Measurements from ENCODE around the gene FLT1.

FLT1 gene

DNA sequence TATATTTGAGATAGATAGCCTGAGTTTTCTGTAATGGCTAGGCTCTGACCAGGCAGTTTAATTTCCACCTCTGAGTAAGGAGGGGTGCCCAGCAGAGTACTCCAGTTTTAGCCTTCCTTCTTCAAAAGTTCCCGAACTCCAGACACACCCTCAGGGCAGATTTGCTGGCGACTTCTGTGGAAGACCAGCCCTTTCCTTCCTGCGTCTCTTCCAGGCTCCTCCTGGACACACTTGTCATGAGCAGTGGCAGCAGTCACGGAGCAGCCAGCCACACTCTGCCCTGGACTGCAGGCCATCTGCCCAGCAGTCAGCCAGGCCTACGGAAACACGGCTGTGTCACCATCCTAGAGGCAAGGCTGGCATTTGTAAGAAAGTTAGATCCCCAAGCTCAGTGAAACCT is 6.6 kb upstream of the FLT1 start:
- H3K4me1 Mint-ChIP-seq = no peaks in the 10 kb centered on the region

DNA sequence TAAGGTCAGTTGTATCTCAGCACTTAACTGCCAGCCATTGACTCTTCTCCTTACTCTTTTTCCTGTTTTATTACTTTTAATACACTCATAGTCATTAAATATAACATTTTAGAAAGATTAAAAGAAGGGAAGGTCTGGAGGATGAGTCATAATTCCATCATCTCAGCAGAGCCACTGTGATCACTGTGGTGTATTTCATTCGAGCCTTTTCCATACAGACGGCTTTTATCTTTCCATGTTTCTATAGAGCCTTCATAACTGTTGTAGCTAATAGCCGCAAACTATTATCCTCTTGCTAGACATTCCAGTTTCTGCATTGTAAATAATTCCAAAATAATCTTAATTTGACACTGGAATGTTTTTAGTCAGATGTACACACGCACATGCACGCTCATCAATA is 4.7 kb upstream of the FLT1 start:
- Mint-ChIP-seq H3K9me3 (no peaks in the 10 kb centered on the region), H3K4me1 (no peaks in the 10 kb centered on the region), H3K4me3 (no peak overlapping the region), H3K27ac (no peak overlapping the region), H3K36me3 (no peaks in the 10 kb centered on the region)
- DNase-seq (ENCODE audit: low spot score in 2 of 2) (no peak), ATAC-seq (no peak)

More for the DNA sequence above, 6.6 kb upstream of the FLT1 start:
- Mint-ChIP-seq H3K27ac (no peak overlapping the region), H3K36me3 (no peaks in the 10 kb centered on the region), H3K4me3 (no peak overlapping the region), H3K9me3 (no peaks in the 10 kb centered on the region)
- DNase-seq (ENCODE audit: low spot score in 2 of 2) (no peak), ATAC-seq (no peak)

DNA sequence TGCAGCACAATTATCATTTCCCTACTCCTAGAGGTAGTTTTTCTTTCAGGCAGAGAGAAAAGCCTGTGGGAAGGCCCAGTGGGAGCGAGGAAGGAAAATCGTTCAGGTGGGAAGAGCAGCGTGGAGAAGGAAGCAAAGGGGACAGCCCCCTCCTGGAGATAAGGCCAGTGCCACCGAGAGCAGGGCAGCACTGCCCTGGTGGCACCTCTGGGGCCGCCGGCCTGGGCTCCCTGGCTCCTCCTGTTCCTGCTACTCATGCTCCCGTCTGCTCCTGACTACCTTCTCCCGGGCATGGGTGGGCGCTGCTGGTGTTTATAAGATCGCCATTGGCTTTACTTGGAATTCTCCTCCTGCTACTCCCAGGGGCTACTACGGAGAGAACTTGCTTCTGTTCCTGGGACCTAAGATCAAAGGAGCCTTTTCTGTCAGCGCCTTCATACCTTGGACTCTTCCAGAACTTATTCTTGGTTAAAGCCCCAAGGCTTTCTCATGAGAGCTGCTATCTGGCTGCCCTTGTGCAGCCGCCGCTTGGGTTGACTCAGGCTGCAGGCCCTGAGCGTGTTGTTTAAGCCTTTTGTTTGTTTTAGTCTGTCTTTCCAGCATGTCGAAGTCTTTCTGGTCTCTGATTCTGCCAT is 3.7 kb upstream of the FLT1 start:
- no peak overlapping the region for H3K27ac Mint-ChIP-seq

DNA sequence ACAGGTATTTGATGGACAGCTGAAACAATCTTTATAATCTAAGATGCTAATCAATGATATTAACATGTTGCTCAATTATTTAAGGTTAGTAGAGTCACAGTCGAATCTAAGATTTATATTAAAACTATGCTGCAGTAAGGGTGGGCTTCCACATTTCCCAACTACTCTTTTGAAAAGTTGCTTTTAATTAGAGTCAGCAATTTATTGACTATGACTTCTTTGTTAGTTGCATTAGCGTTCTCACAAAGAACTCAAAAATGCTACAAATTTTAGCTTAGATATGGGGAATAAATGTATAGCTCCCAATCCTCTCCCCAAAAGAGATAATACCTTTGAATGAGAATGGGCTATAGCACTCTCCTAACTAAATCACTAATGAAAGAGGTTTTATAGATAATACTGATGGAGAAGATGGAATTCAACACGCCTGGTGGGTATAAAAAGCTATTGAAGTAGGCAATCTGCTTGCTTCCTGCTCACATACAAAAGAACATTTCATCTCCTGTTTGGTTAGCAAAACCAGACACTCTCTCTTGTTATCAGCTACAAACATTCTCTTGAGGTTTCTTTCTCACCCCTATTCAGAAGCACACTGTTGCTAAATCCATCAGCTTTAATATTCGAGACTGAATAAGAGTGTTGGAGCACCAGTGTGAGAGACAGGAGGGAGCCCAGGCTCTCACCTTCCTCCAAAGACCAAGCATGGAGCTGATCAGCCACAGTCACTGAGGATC is 2.4 kb upstream of the FLT1 start:
- H3K27ac Mint-ChIP-seq = no peak overlapping the region
- ATAC-seq (no peak), DNase-seq (ENCODE audit: low spot score in 2 of 2) (no peak)
- H3K9me3 Mint-ChIP-seq = no peaks in the 10 kb centered on the region
- H3K4me1 Mint-ChIP-seq = no peaks in the 10 kb centered on the region
- no peaks in the 10 kb centered on the region for H3K36me3 Mint-ChIP-seq
- H3K4me3 Mint-ChIP-seq = no peak overlapping the region

More for the DNA sequence above, 3.7 kb upstream of the FLT1 start:
- no peak for DNase-seq (ENCODE audit: low spot score in 2 of 2)
- no peaks in the 10 kb centered on the region for H3K36me3 Mint-ChIP-seq
- ATAC-seq = no peak
- H3K4me3 Mint-ChIP-seq = no peak overlapping the region
- no peaks in the 10 kb centered on the region for H3K9me3 Mint-ChIP-seq
- H3K4me1 Mint-ChIP-seq = no peaks in the 10 kb centered on the region

DNA sequence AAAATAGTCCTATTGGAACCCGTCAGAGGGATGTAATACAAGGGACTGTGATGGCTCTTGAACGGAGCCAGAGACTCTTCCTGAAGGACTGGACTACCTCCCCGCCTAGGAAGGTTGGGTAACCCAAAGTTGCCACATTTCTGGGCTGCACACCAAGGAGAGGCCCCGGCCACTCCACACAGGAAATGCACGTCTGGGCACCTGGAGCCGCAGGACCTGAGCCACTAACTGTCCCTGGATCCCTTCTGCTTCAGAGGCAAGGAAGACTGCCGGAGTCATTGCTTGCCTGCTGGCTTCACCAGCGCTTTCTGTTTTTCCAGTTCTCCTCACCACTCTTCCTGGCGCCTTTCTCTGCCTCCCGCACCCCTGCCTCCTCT is 1.2 kb upstream of the FLT1 start:
- no peaks in the 10 kb centered on the region for H3K4me1 Mint-ChIP-seq
- ATAC-seq (no peak), DNase-seq (ENCODE audit: low spot score in 2 of 2) (no peak)
- no peaks in the 10 kb centered on the region for H3K36me3 Mint-ChIP-seq
- H3K4me3 Mint-ChIP-seq = no peak overlapping the region
- no peak overlapping the region for H3K27ac Mint-ChIP-seq
- H3K9me3 Mint-ChIP-seq = no peaks in the 10 kb centered on the region

DNA sequence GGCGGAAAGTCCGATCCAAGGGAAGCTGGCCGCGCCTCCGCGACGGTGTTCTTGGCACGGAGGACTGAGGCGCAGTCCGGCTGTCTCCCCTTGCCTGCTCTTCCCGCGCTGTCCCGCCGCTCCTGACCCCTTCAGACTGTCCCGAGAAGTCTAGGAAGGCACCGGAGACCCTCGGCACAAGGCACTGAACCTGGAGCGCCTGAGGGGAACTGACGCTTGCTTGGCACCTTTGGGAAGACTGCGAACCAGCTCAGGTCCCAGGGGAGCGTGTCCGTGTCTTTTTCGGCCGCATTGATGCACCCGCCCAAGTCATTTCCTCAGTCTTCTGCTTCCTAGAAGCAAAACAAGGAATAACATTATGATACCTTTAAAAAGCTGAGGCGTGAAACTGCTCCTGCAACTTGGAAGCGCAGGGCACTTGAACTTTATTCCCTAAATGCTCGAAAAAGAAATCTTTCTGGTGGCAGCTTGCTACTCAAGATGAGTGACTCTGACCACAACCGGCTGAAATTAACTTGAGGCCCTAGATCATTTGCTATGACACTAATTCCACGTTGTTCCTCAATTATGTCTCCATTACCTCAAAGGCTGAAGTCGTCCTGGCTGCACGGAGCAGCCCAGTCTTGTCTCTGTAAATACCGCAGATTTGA is 735 bp upstream of the FLT1 start:
- ATAC-seq = no peak
- Mint-ChIP-seq H3K27ac (no peak overlapping the region), H3K9me3 (no peaks in the 10 kb centered on the region), H3K36me3 (no peaks in the 10 kb centered on the region), H3K4me1 (no peaks in the 10 kb centered on the region), H3K4me3 (peak overlapping the region; percentile 57)
- no peak for DNase-seq (ENCODE audit: low spot score in 2 of 2)

DNA sequence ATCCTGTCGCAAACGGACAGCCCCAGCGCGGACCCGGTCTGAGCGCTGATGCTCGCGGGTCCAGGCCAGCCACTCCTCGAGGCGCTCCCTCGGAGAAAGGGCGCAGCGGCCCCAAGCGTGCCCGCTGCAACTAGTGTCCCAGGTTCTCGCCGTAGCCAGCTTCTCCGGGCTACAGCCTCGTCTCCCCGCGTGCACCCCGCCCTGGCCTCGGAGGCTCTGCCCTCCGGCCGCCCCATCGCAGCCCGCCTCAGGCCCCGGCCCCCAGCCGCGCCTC is 487 bp downstream of the FLT1 start:
- DNase-seq (ENCODE audit: low spot score in 2 of 2) (no peak), ATAC-seq (peak; percentile 11)
- peak overlapping the region; percentile 57 for H3K4me3 Mint-ChIP-seq
- H3K4me1 Mint-ChIP-seq = no peaks in the 10 kb centered on the region
- H3K27ac Mint-ChIP-seq = no peak overlapping the region
- H3K36me3 Mint-ChIP-seq = no peaks in the 10 kb centered on the region
- H3K9me3 Mint-ChIP-seq = no peaks in the 10 kb centered on the region

DNA sequence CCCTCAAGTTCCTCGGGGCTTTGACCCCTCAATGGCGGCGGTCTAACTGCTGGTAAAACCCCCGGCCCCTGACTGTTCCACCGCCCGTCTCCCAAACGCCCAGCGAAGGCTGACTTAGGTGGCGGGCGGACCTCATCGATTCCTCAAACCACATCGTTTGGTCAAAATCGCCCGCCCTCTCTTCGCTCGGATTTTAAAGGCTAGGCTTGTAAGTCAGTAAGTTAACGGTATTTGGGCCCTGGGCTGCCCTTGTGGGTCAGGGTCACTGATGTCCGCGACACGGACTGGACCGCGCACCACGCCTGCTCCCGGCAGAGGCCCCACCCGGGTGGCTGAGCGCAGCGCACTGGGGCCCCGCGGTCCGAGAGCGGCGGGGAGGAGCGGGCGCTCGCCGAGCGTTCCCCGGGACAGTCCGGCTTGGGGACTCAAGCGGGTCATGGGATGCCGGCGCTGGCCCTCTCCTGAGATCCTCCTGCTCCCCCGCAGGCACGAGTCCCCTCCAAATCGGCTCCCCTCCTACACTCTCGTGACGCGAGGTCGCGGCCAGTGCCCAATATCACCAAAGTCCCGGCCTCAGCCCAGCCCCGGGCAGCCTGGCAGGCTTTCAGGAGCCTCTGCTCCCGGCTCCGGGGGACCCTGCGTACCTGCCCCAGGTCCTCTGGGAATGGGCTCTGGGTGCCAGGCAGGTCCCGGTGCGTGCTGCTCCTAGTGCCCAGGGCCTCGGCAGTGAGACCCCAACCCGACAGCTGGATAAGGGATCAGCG is 1.0 kb downstream of the FLT1 start:
- ATAC-seq = peak; percentile 27
- H3K27ac Mint-ChIP-seq = no peak overlapping the region
- H3K4me1 Mint-ChIP-seq = no peaks in the 10 kb centered on the region
- DNase-seq (ENCODE audit: low spot score in 2 of 2) = peak in 1 of 2 donors; percentile 56
- no peaks in the 10 kb centered on the region for H3K36me3 Mint-ChIP-seq
- peak overlapping the region; percentile 57 for H3K4me3 Mint-ChIP-seq
- H3K9me3 Mint-ChIP-seq = no peaks in the 10 kb centered on the region

DNA sequence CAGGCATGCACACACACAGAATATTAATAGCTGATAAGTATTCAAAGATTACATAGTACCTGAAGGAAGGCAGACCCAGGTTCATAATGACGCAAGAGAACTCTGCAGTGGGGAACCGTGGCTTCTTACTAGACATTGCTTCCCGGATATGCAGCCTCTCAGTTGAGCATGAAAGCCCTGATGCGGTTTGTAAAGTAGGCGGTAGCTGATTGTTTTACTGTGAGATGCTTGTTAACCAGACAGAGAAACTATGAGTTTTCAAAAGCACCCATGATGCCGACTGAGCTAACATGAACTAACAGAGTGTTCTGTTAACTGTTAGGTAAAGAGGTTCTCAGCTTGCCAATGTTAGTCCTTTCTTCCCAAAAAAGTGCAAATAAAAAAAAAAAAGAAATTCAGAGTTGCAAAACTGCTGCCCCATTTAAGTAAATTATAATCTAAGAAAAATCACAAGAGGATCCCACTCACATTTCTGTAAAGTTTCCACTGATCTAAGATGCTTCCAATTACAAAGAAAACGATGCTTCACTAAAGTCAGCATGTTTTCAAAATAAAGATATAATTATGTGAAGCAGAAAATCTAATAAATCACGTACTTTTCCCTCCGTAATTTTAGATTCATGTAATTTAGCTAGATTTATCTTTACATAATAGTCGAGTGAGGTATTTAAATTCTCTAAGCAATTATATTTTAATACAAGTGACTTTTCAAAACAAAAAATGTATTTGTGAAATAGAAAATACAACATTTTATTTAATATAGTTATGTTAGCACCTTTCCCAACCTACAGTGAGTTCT is 2.2 kb downstream of the FLT1 start:
- H3K4me3 Mint-ChIP-seq = peak overlapping the region; percentile 57
- no peak overlapping the region for H3K27ac Mint-ChIP-seq
- ATAC-seq = peak; percentile 88
- no peaks in the 10 kb centered on the region for H3K4me1 Mint-ChIP-seq
- no peaks in the 10 kb centered on the region for H3K36me3 Mint-ChIP-seq
- no peaks in the 10 kb centered on the region for H3K9me3 Mint-ChIP-seq
- DNase-seq (ENCODE audit: low spot score in 2 of 2) = no peak

DNA sequence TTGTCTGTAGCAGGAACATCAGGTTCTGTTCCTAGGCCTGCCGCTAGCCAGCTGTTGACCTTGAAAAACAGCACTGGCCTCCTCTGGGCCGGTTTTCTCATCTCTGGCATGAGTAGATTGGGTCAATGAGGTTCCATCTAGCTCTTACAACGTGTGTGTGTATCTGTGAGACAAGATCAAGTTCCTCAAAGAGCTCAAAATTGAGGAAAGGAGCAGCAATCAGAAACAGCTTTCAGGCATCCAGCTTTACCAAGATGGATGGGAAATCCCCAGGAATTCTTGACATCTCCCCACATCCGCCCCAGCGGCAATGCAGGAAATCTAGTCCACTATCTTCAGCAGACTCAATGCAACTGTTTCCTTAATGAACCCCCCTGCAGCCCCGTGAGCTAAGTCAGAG is 4.9 kb downstream of the FLT1 start:
- ATAC-seq = no peak
- Mint-ChIP-seq H3K27ac (no peak overlapping the region), H3K9me3 (no peaks in the 10 kb centered on the region), H3K4me3 (no peak overlapping the region), H3K4me1 (no peaks in the 10 kb centered on the region), H3K36me3 (no peaks in the 10 kb centered on the region)
- DNase-seq (ENCODE audit: low spot score in 2 of 2) = no peak

DNA sequence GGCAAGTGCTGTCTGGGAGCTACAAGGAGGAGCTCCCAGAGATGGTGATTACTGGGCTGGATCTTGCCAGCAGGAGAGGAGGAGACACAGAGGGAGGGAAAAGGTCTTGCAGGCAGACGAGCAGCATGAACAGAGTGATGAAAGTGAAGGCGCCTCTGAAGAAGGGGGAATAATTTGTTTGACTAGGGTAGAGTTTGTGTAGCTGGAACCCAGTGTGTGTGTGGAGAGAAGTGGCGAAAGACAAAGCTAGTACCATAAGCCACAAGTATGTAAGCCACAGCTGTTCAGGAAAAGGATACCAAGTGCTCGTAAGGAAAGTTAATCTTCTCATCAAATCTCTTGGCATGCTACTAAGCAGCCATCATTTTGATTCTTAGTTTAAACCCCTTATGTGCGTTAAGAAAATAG is 5.4 kb downstream of the FLT1 start:
- DNase-seq (ENCODE audit: low spot score in 2 of 2) (no peak), ATAC-seq (no peak)
- Mint-ChIP-seq H3K9me3 (no peaks in the 10 kb centered on the region), H3K36me3 (no peaks in the 10 kb centered on the region), H3K4me3 (no peak overlapping the region), H3K27ac (no peak overlapping the region), H3K4me1 (no peaks in the 10 kb centered on the region)

DNA sequence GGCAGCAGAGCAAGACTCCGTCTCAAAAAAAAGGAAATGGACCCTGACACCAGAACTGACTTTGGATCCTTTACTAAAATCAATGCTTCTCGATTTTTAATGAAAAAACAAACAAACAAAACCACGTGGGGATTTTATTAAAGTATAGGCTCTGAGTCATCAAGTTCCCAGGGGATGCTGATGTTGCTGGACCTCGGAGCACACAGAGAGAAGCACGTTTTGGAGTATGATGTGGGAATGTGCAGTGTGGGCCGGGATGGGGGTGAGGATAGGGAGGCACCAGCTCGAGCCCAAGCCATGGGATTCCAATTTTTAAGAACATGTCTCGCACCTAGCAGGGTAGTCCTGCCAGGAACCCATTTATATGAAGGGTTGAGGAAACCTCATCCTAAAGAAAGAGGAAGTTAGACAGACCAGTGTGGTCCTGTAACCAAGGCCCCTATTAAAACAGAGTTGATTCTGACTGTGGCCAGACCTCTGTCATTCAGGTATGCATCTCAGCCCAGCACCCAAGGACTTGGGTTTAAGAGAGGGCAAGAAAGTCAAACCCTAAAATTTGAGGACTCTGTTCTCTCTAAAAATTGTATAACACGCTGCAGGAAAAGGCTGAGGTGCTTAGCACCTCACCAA is 6.4 kb downstream of the FLT1 start:
- H3K36me3 Mint-ChIP-seq = no peaks in the 10 kb centered on the region
- ATAC-seq = no peak
- H3K27ac Mint-ChIP-seq = no peak overlapping the region
- H3K9me3 Mint-ChIP-seq = no peaks in the 10 kb centered on the region
- no peak for DNase-seq (ENCODE audit: low spot score in 2 of 2)
- no peak overlapping the region for H3K4me3 Mint-ChIP-seq
- H3K4me1 Mint-ChIP-seq = no peaks in the 10 kb centered on the region

DNA sequence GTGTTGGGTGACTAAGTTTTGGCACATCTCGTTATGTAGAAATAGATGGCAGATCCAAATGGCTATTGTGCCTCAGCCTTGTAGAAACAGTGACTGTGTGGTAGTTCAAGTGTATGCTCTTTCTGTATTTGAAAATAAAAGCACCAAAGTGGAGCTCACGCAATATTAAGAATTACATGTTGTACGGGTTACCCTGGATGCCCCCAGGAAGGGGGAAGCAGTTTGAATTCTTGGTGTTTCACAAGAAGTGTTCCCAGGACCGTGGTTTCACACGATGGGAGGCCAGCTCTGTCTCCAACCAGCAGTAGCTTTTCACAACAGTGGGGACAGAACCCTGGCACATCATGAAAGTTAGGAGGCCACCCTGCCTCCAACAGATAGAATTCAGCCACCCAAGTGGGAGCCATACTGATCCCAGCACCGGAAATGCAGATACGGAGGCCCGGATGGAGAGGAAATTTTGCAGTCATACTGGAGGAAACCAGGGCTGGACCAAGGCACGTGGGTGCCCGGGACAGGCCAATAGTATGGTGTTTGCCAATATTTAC is 8.9 kb downstream of the FLT1 start:
- no peak overlapping the region for H3K27ac Mint-ChIP-seq
- H3K4me1 Mint-ChIP-seq = no peaks in the 10 kb centered on the region
- DNase-seq (ENCODE audit: low spot score in 2 of 2) (no peak), ATAC-seq (no peak)
- no peak overlapping the region for H3K4me3 Mint-ChIP-seq
- H3K36me3 Mint-ChIP-seq = no peaks in the 10 kb centered on the region
- H3K9me3 Mint-ChIP-seq = no peaks in the 10 kb centered on the region

DNA sequence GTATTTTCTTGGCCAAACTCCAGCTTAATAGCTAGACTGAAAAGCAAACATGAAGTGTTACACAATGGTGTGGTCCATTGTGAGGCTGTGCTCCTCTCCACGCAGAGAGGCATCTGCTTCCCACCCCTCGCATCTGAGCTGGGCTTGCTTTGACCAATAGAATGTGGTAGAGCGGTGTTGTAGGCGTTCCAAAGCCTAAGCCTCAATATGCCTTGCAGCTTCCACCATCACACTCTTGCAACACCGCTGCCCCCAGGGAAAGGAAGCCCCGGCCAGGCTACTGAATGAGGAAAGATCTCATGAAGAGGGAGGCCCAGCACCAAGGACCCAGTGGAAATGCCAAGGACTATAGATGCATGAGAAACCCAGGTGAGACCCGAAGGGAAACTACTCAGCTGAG is 9.4 kb downstream of the FLT1 start:
- DNase-seq (ENCODE audit: low spot score in 2 of 2) = no peak
- no peak for ATAC-seq
- H3K36me3 Mint-ChIP-seq = no peaks in the 10 kb centered on the region
- no peaks in the 10 kb centered on the region for H3K9me3 Mint-ChIP-seq
- no peak overlapping the region for H3K4me3 Mint-ChIP-seq
- no peak overlapping the region for H3K27ac Mint-ChIP-seq
- H3K4me1 Mint-ChIP-seq = no peaks in the 10 kb centered on the region
